SU-DHL-6 (cell line): ENCODE results near the gene SLC22A23.

Experiments
- EZH2phosphoT487 ChIP-seq: fragments of 200-600 bp; sonication (generic), shearing (Covaris generic); conservative IDR thresholded peaks from 2 replicates; pipeline ENCODE4 v1.6.1; 2018; ENCODE audit warnings: mild to moderate bottlenecking, antibody characterized with exemption, low read length, moderate library complexity, mixed read lengths
- TF ChIP-seq, protein P1 (sequence below): fragments of 200-600 bp; sonication (generic); IDR thresholded peaks from one replicate; pipeline ENCODE4 v1.5.1; 2017; ENCODE audit warnings: antibody characterized with exemption, mild to moderate bottlenecking, low read length, moderate library complexity; ENCODE audit not compliant: insufficient read depth, poor library complexity, severe bottlenecking

DNA sequence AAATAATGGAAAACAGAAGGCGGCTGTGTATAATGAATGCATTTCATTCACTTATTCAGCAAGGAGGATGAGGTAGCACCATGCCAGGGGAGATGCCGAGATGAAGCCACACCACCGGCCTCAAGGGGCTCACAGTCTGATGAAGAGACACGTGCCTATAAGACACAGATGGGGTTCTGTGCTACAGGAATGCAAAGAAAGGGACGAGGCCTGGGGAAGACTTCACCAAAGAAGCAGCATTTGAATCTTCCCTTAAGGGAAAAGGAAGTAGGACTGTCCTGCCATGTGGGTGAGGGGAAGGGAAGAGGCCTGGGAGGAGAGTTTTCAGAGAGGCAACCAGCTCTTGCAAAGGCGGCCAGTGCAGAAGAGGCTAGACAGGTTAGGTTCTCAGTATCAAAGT is 99.2 kb downstream of the SLC22A23 start:
- TF ChIP-seq, protein P1, sequence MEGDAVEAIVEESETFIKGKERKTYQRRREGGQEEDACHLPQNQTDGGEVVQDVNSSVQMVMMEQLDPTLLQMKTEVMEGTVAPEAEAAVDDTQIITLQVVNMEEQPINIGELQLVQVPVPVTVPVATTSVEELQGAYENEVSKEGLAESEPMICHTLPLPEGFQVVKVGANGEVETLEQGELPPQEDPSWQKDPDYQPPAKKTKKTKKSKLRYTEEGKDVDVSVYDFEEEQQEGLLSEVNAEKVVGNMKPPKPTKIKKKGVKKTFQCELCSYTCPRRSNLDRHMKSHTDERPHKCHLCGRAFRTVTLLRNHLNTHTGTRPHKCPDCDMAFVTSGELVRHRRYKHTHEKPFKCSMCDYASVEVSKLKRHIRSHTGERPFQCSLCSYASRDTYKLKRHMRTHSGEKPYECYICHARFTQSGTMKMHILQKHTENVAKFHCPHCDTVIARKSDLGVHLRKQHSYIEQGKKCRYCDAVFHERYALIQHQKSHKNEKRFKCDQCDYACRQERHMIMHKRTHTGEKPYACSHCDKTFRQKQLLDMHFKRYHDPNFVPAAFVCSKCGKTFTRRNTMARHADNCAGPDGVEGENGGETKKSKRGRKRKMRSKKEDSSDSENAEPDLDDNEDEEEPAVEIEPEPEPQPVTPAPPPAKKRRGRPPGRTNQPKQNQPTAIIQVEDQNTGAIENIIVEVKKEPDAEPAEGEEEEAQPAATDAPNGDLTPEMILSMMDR, result no peak
- TF ChIP-seq EZH2phosphoT487, result no peak
